ENCODE measurements around the gene MTHFD1L. TPM values are rescaled to one million over a fixed set of nuclear protein-coding genes. Genes with fewer than 3 reads are reported as not detected.
"Not testable (repeated sequence)": the region's sequence is repeated elsewhere in the genome, so short reads cannot be mapped to it uniquely, and the experiment has no call there.

MTHFD1L gene
- total and polyA plus RNA-seq, 2 donors (not counting 1 experiment from before 2014, with no cell fraction given) = 36.1 to 48.9 TPM

DNA sequence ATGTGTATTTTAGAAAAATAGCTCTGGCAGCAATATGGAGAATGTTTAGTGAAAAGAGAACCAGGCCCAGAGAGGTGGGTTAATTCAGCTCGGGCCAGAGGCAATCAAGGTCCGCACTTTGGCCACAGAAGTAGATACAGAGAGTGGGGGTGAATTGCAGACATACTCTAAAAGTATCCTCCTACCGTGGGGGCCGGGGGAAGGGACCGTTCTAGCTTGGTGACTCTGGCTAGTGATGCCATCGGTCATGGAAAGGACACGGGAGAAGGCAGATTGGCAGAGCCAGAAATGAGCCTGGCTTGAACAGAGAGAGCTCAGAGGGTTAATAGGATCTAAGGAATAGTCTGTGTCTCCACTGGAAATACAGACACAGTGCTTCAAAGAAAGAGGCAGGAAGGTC lies 173.1 kb downstream of the MTHFD1L start:
- Histone ChIP-seq H3K4me3 (replicated peaks in 1 of 4; ENCODE audit: control extremely low read depth in 1 of 4, insufficient read depth in 1 of 4, low read depth in 3 of 4, low read length in 4 of 4) (no peak overlapping the region), H2AFZ (ENCODE audit: low read length) (no peak overlapping the region), H3K79me2 (ENCODE audit: control insufficient read depth, insufficient read depth, low read length) (no peaks in the 10 kb centered on the region), H3K27me3 (ENCODE audit: control insufficient read depth, insufficient read depth, low read length) (no peaks in the 10 kb centered on the region), H3K9me3 (ENCODE audit: control insufficient read depth, insufficient read depth, low read depth, low read length) (no peaks in the 10 kb centered on the region), H3K27ac (ENCODE audit: insufficient read depth, low read length) (no peak overlapping the region), H3K4me2 (ENCODE audit: extremely low read depth, insufficient read depth, low read length) (no peak overlapping the region), H3K4me1 (ENCODE audit: control insufficient read depth, extremely low read depth, insufficient read depth, low read length) (peaks cover 14% of the 10 kb centered on the region), H3K36me3 (ENCODE audit: control insufficient read depth, insufficient read depth, low read length) (peaks cover 5% of the 10 kb centered on the region), H3K9ac (ENCODE audit: insufficient read depth, low read length) (no peak overlapping the region), H4K20me1 (ENCODE audit: control insufficient read depth, extremely low read depth, insufficient read depth, low read length) (no peaks in the 10 kb centered on the region)
- no peak for TF ChIP-seq EZH2 (IDR thresholded peaks at IDR 0.05; ENCODE audit: low read length, missing control alignments)
- TF ChIP-seq, protein P1, sequence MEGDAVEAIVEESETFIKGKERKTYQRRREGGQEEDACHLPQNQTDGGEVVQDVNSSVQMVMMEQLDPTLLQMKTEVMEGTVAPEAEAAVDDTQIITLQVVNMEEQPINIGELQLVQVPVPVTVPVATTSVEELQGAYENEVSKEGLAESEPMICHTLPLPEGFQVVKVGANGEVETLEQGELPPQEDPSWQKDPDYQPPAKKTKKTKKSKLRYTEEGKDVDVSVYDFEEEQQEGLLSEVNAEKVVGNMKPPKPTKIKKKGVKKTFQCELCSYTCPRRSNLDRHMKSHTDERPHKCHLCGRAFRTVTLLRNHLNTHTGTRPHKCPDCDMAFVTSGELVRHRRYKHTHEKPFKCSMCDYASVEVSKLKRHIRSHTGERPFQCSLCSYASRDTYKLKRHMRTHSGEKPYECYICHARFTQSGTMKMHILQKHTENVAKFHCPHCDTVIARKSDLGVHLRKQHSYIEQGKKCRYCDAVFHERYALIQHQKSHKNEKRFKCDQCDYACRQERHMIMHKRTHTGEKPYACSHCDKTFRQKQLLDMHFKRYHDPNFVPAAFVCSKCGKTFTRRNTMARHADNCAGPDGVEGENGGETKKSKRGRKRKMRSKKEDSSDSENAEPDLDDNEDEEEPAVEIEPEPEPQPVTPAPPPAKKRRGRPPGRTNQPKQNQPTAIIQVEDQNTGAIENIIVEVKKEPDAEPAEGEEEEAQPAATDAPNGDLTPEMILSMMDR (conservative IDR thresholded peaks at IDR 0.05 in 1 of 2, IDR thresholded peaks at IDR 0.05 in 1 of 2; ENCODE audit: low read depth in 1 of 2, low read length in 2 of 2) = no peak
- DNase-seq (ENCODE audit: low read depth in 2 of 2) = no peak

DNA sequence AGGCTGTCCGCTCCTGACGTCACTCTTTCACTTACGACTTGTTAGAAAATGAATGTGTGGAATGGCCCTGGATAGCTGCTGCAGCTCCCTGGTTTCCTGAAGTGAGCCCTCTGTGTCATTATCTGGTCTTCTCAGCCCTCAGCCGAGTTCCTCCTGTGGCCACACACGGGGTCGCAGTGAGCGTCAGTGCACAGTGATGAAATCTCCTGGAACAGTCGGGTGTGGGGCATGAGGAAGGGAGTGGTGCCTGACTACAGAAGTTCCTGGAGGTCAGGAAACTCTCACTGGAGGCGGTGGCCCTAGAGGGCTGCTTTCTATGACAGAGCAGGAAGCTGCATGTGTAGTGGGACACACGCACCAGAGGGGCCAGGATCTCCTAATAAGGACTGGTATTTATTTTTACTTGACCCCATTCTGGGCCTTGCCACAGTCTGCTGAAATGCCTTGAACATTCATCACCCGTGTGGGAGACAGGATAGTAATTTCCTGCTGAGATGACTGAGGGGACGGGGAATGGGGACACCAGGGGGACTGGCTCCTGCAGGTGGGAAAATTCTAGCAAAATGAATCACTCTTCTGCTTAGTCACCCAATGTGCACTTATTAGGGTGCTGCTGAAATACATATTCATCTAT lies 175.5 kb downstream of the MTHFD1L start:
- not testable (repeated sequence) for H4K20me1 ChIP-seq (ENCODE audit: control insufficient read depth, extremely low read depth, insufficient read depth, low read length); H3K4me3 ChIP-seq (replicated peaks in 1 of 4; ENCODE audit: control extremely low read depth in 1 of 4, insufficient read depth in 1 of 4, low read depth in 3 of 4, low read length in 4 of 4); H3K9me3 ChIP-seq (ENCODE audit: control insufficient read depth, insufficient read depth, low read depth, low read length); H3K4me2 ChIP-seq (ENCODE audit: extremely low read depth, insufficient read depth, low read length); H3K36me3 ChIP-seq (ENCODE audit: control insufficient read depth, insufficient read depth, low read length); H2AFZ ChIP-seq (ENCODE audit: low read length); H3K9ac ChIP-seq (ENCODE audit: insufficient read depth, low read length); H3K27me3 ChIP-seq (ENCODE audit: control insufficient read depth, insufficient read depth, low read length); H3K79me2 ChIP-seq (ENCODE audit: control insufficient read depth, insufficient read depth, low read length)
- TF ChIP-seq, protein P1 (conservative IDR thresholded peaks at IDR 0.05 in 1 of 2, IDR thresholded peaks at IDR 0.05 in 1 of 2; ENCODE audit: low read depth in 1 of 2, low read length in 2 of 2) = peak in 1 of 2 donors; percentile 8
- H3K4me1 ChIP-seq (ENCODE audit: control insufficient read depth, extremely low read depth, insufficient read depth, low read length) = peaks cover 20% of the 10 kb centered on the region
- H3K27ac ChIP-seq (ENCODE audit: insufficient read depth, low read length) = peak overlapping the region; percentile 85
- peak; percentile 97 to 98 for DNase-seq (ENCODE audit: low read depth in 2 of 2)

DNA sequence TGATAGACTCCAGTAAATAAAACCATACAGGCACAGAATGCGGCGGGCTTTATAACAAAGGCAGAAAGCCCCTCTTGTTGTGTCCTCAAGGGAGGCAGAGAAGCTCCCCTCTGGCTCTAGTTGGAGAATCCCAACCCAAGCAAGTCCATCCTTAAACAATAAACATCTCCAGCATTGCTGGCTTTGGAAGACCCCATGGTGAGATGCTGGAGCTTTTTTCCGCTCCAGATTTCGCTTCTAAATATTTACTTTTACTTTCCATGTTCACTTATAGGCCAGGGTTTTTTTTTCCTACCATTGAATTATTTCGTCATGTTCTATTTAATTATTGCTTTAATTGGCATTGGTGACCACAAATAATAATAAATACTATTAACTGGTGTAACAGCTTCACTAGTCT lies 176.2 kb downstream of the MTHFD1L start:
- Histone ChIP-seq H3K36me3 (ENCODE audit: control insufficient read depth, insufficient read depth, low read length) (peaks cover 2% of the 10 kb centered on the region), H4K20me1 (ENCODE audit: control insufficient read depth, extremely low read depth, insufficient read depth, low read length) (no peaks in the 10 kb centered on the region), H2AFZ (ENCODE audit: low read length) (no peak overlapping the region), H3K9ac (ENCODE audit: insufficient read depth, low read length) (peak overlapping the region; percentile 48), H3K9me3 (ENCODE audit: control insufficient read depth, insufficient read depth, low read depth, low read length) (no peaks in the 10 kb centered on the region), H3K4me2 (ENCODE audit: extremely low read depth, insufficient read depth, low read length) (no peak overlapping the region), H3K27ac (ENCODE audit: insufficient read depth, low read length) (peak overlapping the region; percentile 85), H3K4me3 (replicated peaks in 1 of 4; ENCODE audit: control extremely low read depth in 1 of 4, insufficient read depth in 1 of 4, low read depth in 3 of 4, low read length in 4 of 4) (no peak overlapping the region), H3K79me2 (ENCODE audit: control insufficient read depth, insufficient read depth, low read length) (no peaks in the 10 kb centered on the region), H3K4me1 (ENCODE audit: control insufficient read depth, extremely low read depth, insufficient read depth, low read length) (peaks cover 16% of the 10 kb centered on the region), H3K27me3 (ENCODE audit: control insufficient read depth, insufficient read depth, low read length) (no peaks in the 10 kb centered on the region)
- TF ChIP-seq EZH2 (IDR thresholded peaks at IDR 0.05; ENCODE audit: low read length, missing control alignments) = no peak
- TF ChIP-seq, protein P1 (conservative IDR thresholded peaks at IDR 0.05 in 1 of 2, IDR thresholded peaks at IDR 0.05 in 1 of 2; ENCODE audit: low read depth in 1 of 2, low read length in 2 of 2) = no peak
- no peak for DNase-seq (ENCODE audit: low read depth in 2 of 2)

DNA sequence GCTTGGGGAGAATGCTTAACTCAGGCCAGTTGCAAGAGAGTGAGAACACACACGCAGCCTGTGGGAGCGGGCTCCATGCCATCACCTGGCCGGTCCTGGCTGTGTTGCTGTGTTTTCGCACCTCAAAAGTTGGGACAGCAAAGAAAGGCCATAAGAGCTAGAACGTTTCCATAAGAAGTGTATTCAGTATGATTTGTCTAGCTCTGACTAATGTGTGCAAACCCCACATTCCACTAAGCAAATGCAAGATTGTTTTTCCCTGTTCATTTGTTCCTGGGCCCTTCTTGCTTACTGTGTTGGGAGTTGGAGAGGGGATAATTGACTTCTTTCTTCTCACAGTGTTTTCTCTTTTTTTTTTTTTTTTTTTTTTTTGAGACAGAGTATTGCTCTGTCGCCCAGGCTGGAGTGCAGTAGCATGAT lies 177.4 kb downstream of the MTHFD1L start:
- peaks cover 13% of the 10 kb centered on the region for H3K4me1 ChIP-seq (ENCODE audit: control insufficient read depth, extremely low read depth, insufficient read depth, low read length)
- H3K9me3 ChIP-seq (ENCODE audit: control insufficient read depth, insufficient read depth, low read depth, low read length); H4K20me1 ChIP-seq (ENCODE audit: control insufficient read depth, extremely low read depth, insufficient read depth, low read length); H3K4me2 ChIP-seq (ENCODE audit: extremely low read depth, insufficient read depth, low read length); H3K9ac ChIP-seq (ENCODE audit: insufficient read depth, low read length); H3K36me3 ChIP-seq (ENCODE audit: control insufficient read depth, insufficient read depth, low read length); H3K27me3 ChIP-seq (ENCODE audit: control insufficient read depth, insufficient read depth, low read length); H3K79me2 ChIP-seq (ENCODE audit: control insufficient read depth, insufficient read depth, low read length); H3K4me3 ChIP-seq (replicated peaks in 1 of 4; ENCODE audit: control extremely low read depth in 1 of 4, insufficient read depth in 1 of 4, low read depth in 3 of 4, low read length in 4 of 4); H2AFZ ChIP-seq (ENCODE audit: low read length): not testable (repeated sequence)
- DNase-seq (ENCODE audit: low read depth in 2 of 2) = peak; percentile 54 to 79
- H3K27ac ChIP-seq (ENCODE audit: insufficient read depth, low read length) = peak overlapping the region; percentile 0

All from fibroblast of lung (primary cell).